HepG2 (cell line): ENCODE data around the gene DOK7. TPM values are rescaled to one million over a fixed set of nuclear protein-coding genes. Genes with fewer than 3 reads are reported as not detected.

Source experiments
- ARNT2 ChIP-seq: sonication (generic); formaldehyde crosslinking; IDR thresholded peaks from 2 replicates; pipeline ENCODE4 v1.8.0; 2022; ENCODE audit warnings: mild to moderate bottlenecking, low read depth, missing genetic modification reagents, moderate library complexity
- DMAP1 ChIP-seq: IDR thresholded peaks from 2 replicates; pipeline ENCODE4 v1.6.1; 2016
- FOXM1 ChIP-seq: sonication (generic); formaldehyde crosslinking; IDR thresholded peaks from 2 replicates; pipeline ENCODE4 v1.5.0; 2020; ENCODE audit warnings: missing genetic modification reagents
- GABPB1 ChIP-seq: IDR thresholded peaks from 2 replicates; pipeline ENCODE4 v1.6.1; 2016; ENCODE audit warnings: mild to moderate bottlenecking, missing genetic modification reagents, moderate library complexity, missing compliant biosample characterization
- GZF1 ChIP-seq: sonication (generic); formaldehyde crosslinking; IDR thresholded peaks from 2 replicates; pipeline ENCODE4 v1.5.1; 2020; ENCODE audit warnings: mild to moderate bottlenecking, missing genetic modification reagents
- HOXA5 ChIP-seq: sonication (generic); formaldehyde crosslinking; IDR thresholded peaks from 2 replicates; pipeline ENCODE4 v1.4.0; 2020; ENCODE audit warnings: missing genetic modification reagents
- HOXA9 ChIP-seq: sonication (generic); formaldehyde crosslinking; IDR thresholded peaks from 2 replicates; pipeline ENCODE4 v1.8.1; 2022; ENCODE audit warnings: missing genetic modification reagents, mild to moderate bottlenecking, moderate library complexity, borderline replicate concordance
- MAZ ChIP-seq, 2 experiments: sonication (generic) in 1 of 2; formaldehyde crosslinking in 1 of 2; IDR thresholded peaks; 2 replicates each; pipeline versions ENCODE4 v1.5.0 to v1.6.1; 2012 to 2020; ENCODE audit warnings: low read depth in 2 of 2, mild to moderate bottlenecking in 2 of 2, borderline replicate concordance in 1 of 2, improper control_type of control experiment in 1 of 2, low read length in 1 of 2, missing genetic modification reagents in 1 of 2, moderate library complexity in 1 of 2
- NR0B2 ChIP-seq: sonication (generic); formaldehyde crosslinking; IDR thresholded peaks from 2 replicates; pipeline ENCODE4 v1.4.0; 2020; ENCODE audit warnings: mild to moderate bottlenecking, missing genetic modification reagents
- PHF8 ChIP-seq: sonication (generic); formaldehyde crosslinking; IDR thresholded peaks from 2 replicates; pipeline ENCODE4 v1.5.0; 2020; ENCODE audit warnings: missing genetic modification reagents
- POLR2A ChIP-seq, 2 experiments: IDR thresholded peaks; 2 replicates each; pipeline ENCODE4 v1.6.1; 2011; ENCODE audit warnings: low read depth in 2 of 2, low read length in 2 of 2, mild to moderate bottlenecking in 1 of 2, moderate library complexity in 1 of 2; ENCODE audit not compliant: insufficient read depth in 1 of 2
- REST ChIP-seq, 2 experiments: IDR thresholded peaks; 2 replicates each; pipeline ENCODE4 v1.6.1; 2011 to 2012; ENCODE audit warnings: low read length in 2 of 2, borderline replicate concordance in 1 of 2, low read depth in 1 of 2, mild to moderate bottlenecking in 1 of 2, moderate library complexity in 1 of 2
- SRY ChIP-seq: sonication (generic); formaldehyde crosslinking; IDR thresholded peaks from 2 replicates; pipeline ENCODE4 v1.8.0; 2022; ENCODE audit warnings: mild to moderate bottlenecking, missing genetic modification reagents
- THAP7 ChIP-seq: sonication (generic); formaldehyde crosslinking; IDR thresholded peaks from 2 replicates; pipeline ENCODE4 v1.8.1; 2023; ENCODE audit warnings: mild to moderate bottlenecking, missing genetic modification reagents
- THRA ChIP-seq: sonication (generic); formaldehyde crosslinking; IDR thresholded peaks from 2 replicates; pipeline ENCODE4 v1.4.0; 2020; ENCODE audit warnings: missing genetic modification reagents, borderline replicate concordance
- ZBTB38 ChIP-seq: sonication (generic); formaldehyde crosslinking; IDR thresholded peaks from 2 replicates; pipeline ENCODE4 v1.5.1; 2020; ENCODE audit warnings: mild to moderate bottlenecking, missing genetic modification reagents
- ZKSCAN5 ChIP-seq: sonication (generic); formaldehyde crosslinking; IDR thresholded peaks from 2 replicates; pipeline ENCODE4 v1.5.1; 2020; ENCODE audit warnings: mild to moderate bottlenecking, missing genetic modification reagents
- ZNF263 ChIP-seq: sonication (generic); formaldehyde crosslinking; IDR thresholded peaks from 2 replicates; pipeline ENCODE4 v1.4.0; 2020; ENCODE audit warnings: missing genetic modification reagents
- ZNF335 ChIP-seq: sonication (generic); formaldehyde crosslinking; IDR thresholded peaks from 2 replicates; pipeline ENCODE4 v1.4.0; 2020; ENCODE audit warnings: missing genetic modification reagents
- ZNF547 ChIP-seq: sonication (generic); formaldehyde crosslinking; IDR thresholded peaks from 2 replicates; pipeline ENCODE4 v1.5.1; 2020; ENCODE audit warnings: mild to moderate bottlenecking, missing genetic modification reagents
- ZNF563 ChIP-seq: sonication (generic); formaldehyde crosslinking; IDR thresholded peaks from 2 replicates; pipeline ENCODE4 v1.8.0; 2022; ENCODE audit warnings: mild to moderate bottlenecking, moderate library complexity, missing genetic modification reagents
- ZNF615 ChIP-seq: sonication (generic); formaldehyde crosslinking; IDR thresholded peaks from 2 replicates; pipeline ENCODE4 v1.5.0; 2020; ENCODE audit warnings: mild to moderate bottlenecking, missing genetic modification reagents, borderline replicate concordance
- polyA plus RNA-seq, 8 experiments: library from polyadenylated mRNA; depleted of rRNA in 3 of 8; stranded (reverse) in 7 of 8; unstranded in 1 of 8; fragments of >200 nt; fragmentation: Illumina TruSeq in 4 of 8; extraction: Trizol in 4 of 8; gene quantifications; 2 replicates each; pipeline versions ENCODE4 v1.2.1 to v1.2.3, GENCODE V29; 2011 to 2016; ENCODE audit warnings: low read depth in 4 of 8, missing spikeins in 1 of 8, mixed read lengths in 1 of 8; ENCODE audit not compliant: insufficient read depth in 1 of 8
- total RNA-seq, 5 experiments: library from RNA; depleted of rRNA; stranded (reverse); fragments of >200 nt; fragmentation: Illumina TruSeq; extraction: Trizol; gene quantifications; 2 replicates each; pipeline ENCODE4 v1.2.3, GENCODE V29; 2016; ENCODE audit warnings: low read depth in 1 of 5

The DOK7 gene
- total and polyA plus RNA-seq, 2 of the 13 experiments (the other 11 are each of a cell fraction or from before 2014, with no cell fraction given): 0.03 to 0.07 TPM

- TF ChIP-seq REST (IDR thresholded peaks at IDR 0.05; ENCODE audit: borderline replicate concordance in 1 of 2, low read depth in 1 of 2, low read length in 2 of 2) (peak in 1 of 2 experiments; percentile 69; a peak in 1 of 4 replicates), ZNF547 (CRISPR knock-in tag) (0 out of 2 replicates have a peak, but pooled peaks have one; percentile 38), ZKSCAN5 (CRISPR knock-in tag) (0 out of 2 replicates have a peak, but pooled peaks have one; percentile 41), THRA (CRISPR knock-in tag) (peak; percentile 44; the same call in 1 of the 2 replicates), FOXM1 (CRISPR knock-in tag) (peak; percentile 51; the same call in 1 of the 2 replicates), GZF1 (CRISPR knock-in tag) (peak; percentile 83; the same call in 1 of the 2 replicates), THAP7 (CRISPR knock-in tag) (no peak), PHF8 (CRISPR knock-in tag) (peak; percentile 98), MAZ (IDR thresholded peaks at IDR 0.05; ENCODE audit: borderline replicate concordance, low read depth, low read length) (no peak; the same call in 1 of the 2 replicates), MAZ (CRISPR knock-in tag; IDR thresholded peaks at IDR 0.05; ENCODE audit: low read depth) (0 out of 2 replicates have a peak, but pooled peaks have one; percentile 28), ARNT2 (CRISPR knock-in tag) (peak; percentile 89), NR0B2 (peak; percentile 24; the same call in 1 of the 2 replicates), DMAP1 (peak; percentile 55; the same call in 1 of the 2 replicates), ZNF335 (CRISPR knock-in tag) (peak; percentile 56; the same call in 1 of the 2 replicates), ZNF615 (CRISPR knock-in tag) (no peak), ZNF563 (peak; percentile 32; the same call in 1 of the 2 replicates), POLR2A (IDR thresholded peaks at IDR 0.05; ENCODE audit: insufficient read depth in 1 of 2, low read depth in 2 of 2, low read length in 2 of 2) (peak in 1 of 2 experiments; percentile 97; a peak in 2 of 4 replicates), HOXA9 (CRISPR knock-in tag) (peak; percentile 78), ZNF263 (peak; percentile 55; the same call in 1 of the 2 replicates), SRY (peak; percentile 53; the same call in 1 of the 2 replicates), GABPB1 (CRISPR knock-in tag) (peak; percentile 78), HOXA5 (peak; percentile 93), ZBTB38 (CRISPR knock-in tag) (peak; percentile 61; the same call in 1 of the 2 replicates)
Measured at GRCh38 chr4:3531879-3532750, 69.0 kb downstream of the DOK7 start, which contains the start of gene LRPAP1 (continued).
